Activated naive CD8-positive, alpha-beta T cell treated with anti-CD3 and anti-CD28 coated beads, Interleukin-2, amount 10 ng/mL, durations not matched to agents 7 days and 5 days (primary cell): Measurements from ENCODE around the gene HDHD5. TPM values are rescaled to one million over a fixed set of nuclear protein-coding genes. Genes with fewer than 3 reads are reported as not detected.

Experiments used
- ATAC-seq: fragments of 150-1000 bp; cut with Tn5 transposase; one replicate; pipeline ENCODE4 v1.10.0; 2021; ENCODE audit warnings: low read depth, moderate library complexity
- POLR2A ChIA-PET: fragments of 350-600 bp; sonication (Branson Sonifier 250); formaldehyde crosslinking; loops from one replicate; lab custom pipeline; 2021; ENCODE audit warnings: antibody characterized with exemption; lab: Charles Lee
- DNase-seq: peaks from one replicate; pipeline ENCODE4 v3.0.0; 2021
- H3K27ac Mint-ChIP-seq: one replicate; pipeline ENCODE4 v1.8.0; 2022; ENCODE audit warnings: mild to moderate bottlenecking, mixed read lengths
- H3K27me3 Mint-ChIP-seq: one replicate; pipeline ENCODE4 v1.8.0; 2022; ENCODE audit warnings: mild to moderate bottlenecking, moderate library complexity, mixed read lengths
- H3K36me3 Mint-ChIP-seq: one replicate; pipeline ENCODE4 v1.8.0; 2021; ENCODE audit warnings: mild to moderate bottlenecking, mixed read lengths
- H3K4me1 Mint-ChIP-seq: one replicate; pipeline ENCODE4 v1.8.0; 2021; ENCODE audit warnings: mixed read lengths
- H3K4me3 Mint-ChIP-seq: one replicate; pipeline ENCODE4 v1.8.0; 2022; ENCODE audit warnings: mild to moderate bottlenecking, moderate library complexity, mixed read lengths
- H3K9me3 Mint-ChIP-seq: one replicate; pipeline ENCODE4 v1.8.0; 2021; ENCODE audit warnings: mixed read lengths
- total RNA-seq, 2 experiments: library from RNA; stranded (reverse); gene quantifications; one replicate each; pipeline ENCODE4 v1.2.3, GENCODE V29; 2021

HDHD5 gene
- total RNA-seq, 2 experiments from 2014 or later = 33.7 to 34.7 TPM

DNA sequence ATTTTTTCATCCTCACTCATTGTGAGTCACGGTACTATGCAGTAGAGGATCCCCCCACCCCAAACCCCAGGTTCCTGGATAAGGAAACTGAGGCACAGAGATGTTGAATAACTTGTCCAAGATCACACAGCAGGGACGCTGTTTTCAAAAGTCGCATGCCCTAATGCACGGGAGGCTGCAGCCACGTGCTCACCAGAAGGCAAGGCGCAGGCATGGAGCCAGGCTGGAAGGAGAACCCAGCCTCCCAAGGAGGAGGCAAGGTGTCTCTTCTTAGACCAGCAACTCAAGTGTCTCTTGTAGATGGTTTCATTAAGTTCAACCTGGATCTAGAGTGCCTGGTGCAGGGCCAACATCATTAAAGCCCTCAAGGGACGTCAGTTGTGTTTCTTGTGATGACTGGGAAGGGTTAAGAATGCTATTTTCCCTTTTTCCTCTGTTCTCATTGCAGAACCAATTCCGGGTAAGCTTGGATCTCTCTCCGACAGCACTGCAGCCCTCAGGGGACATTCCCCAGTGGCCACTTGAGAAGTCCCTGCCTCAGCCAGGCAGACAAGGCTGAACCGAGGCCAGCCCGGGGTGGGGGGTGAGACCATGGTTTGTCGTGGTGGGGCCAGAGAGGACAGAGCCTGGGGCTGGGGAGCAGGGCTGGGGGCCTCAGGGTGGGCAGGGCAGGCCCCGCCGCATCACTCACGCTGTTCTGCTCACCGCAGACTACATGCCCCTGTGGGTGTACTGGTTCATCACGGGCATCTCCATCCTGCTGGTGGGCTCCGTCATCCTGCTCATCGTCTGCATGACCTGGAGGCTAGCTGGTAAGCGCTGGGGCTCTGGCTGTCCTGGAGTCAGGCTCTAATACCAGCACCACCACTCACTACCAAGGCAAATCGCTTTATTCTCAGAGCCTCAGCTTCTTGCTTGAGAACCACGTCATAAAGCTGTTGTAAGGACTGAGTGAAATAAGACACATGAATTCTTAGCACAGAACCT lies 53.6 kb downstream of the HDHD5 start:
- ATAC-seq = no peak
- Mint-ChIP-seq H3K36me3 (peaks cover 53% of the 10 kb centered on the region), H3K9me3 (no peaks in the 10 kb centered on the region), H3K27ac (peak overlapping the region; percentile 65), H3K4me3 (peak overlapping the region; percentile 37), H3K27me3 (no peaks in the 10 kb centered on the region), H3K4me1 (peaks cover 34% of the 10 kb centered on the region)
- POLR2A ChIA-PET = interaction anchor here (0.8 to 3.1 kb wide), 4 partner anchors 8 to 61 kb away, joined by 3 to 18 read pairs (median 4); no protein-coding TSS in a partner anchor
- no peak for DNase-seq

DNA sequence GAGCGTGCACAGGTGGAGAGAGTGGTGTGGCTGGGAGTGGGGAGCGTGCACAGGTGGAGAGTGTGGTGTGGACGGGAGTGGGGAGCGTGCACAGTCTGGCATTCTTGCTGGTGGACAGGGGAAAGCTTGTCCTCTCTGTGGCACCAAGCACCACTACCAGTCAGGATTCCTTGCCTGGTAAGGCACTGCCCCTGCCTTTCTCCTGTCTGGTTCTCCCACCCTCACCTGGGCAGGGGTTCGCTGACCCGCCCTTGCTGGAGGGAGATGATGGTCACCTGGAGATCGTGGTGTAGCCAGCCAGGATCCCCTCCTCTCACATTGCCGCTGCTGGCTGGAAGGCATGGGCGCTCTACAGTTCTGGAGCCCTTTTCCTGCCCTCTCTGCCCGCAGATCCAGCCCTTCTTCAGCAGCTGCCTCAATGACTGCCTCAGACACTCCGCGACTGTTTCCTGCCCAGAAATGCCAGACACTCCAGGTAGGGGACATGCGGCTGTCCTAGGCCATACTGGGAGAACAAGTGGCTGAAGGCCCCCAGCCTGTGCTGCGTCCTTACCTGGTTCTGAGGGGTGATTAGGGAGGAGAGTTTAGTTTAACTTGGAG lies 54.6 kb downstream of the HDHD5 start:
- ATAC-seq (no peak), DNase-seq (no peak)
- H3K36me3 Mint-ChIP-seq = peaks cover 57% of the 10 kb centered on the region
- POLR2A ChIA-PET = no interaction called here
- H3K4me1 Mint-ChIP-seq = peaks cover 43% of the 10 kb centered on the region
- H3K9me3 Mint-ChIP-seq = no peaks in the 10 kb centered on the region
- peak overlapping the region; percentile 42 for H3K27ac Mint-ChIP-seq
- H3K4me3 Mint-ChIP-seq = no peak overlapping the region
- no peaks in the 10 kb centered on the region for H3K27me3 Mint-ChIP-seq

DNA sequence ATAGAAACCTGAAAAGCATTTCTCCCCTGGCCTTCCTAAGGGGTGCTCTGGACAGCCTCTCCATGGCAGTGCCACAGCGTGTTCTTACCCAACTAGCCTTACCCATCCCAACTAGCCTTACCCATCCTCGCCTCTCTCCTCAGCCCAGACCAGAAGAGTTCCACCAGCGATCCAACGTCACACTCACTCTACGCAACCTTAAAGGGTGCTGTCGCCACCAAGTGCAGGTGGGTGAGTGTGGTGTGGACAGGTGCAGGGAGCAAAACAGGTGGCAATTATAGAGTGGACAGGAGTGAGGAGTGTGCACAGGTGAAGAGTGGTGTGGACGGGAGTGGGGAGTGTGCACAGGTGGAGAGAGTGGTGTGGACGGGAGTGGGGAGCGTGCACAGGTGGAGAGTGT lies 55.7 kb downstream of the HDHD5 start:
- no peaks in the 10 kb centered on the region for H3K27me3 Mint-ChIP-seq
- H3K27ac Mint-ChIP-seq = no peak overlapping the region
- H3K4me3 Mint-ChIP-seq = no peak overlapping the region
- peaks cover 65% of the 10 kb centered on the region for H3K36me3 Mint-ChIP-seq
- POLR2A ChIA-PET = no interaction called here
- DNase-seq (no peak), ATAC-seq (no peak)
- no peaks in the 10 kb centered on the region for H3K9me3 Mint-ChIP-seq
- H3K4me1 Mint-ChIP-seq = peaks cover 53% of the 10 kb centered on the region

DNA sequence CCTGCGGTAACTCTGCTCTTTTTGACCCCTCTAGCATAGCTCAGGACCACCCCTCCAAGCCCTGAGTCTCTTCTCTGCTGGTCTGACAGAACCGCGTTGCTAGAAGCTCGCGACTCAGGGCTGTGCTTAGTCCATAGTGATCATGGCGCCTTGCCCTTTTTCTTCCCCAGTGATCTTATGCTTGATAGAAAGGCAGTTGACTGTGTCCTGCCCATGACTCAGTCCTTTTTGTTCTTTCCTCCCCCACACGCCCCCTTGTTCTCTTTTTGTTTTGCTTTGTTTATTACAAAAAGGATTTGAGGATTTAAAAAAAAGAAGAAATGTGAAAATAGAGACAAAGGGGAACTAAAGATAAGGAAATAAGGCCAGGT lies 56.8 kb downstream of the HDHD5 start:
- DNase-seq = no peak
- POLR2A ChIA-PET = no interaction called here
- Mint-ChIP-seq H3K27ac (no peak overlapping the region), H3K4me1 (peaks cover 57% of the 10 kb centered on the region), H3K9me3 (no peaks in the 10 kb centered on the region), H3K27me3 (no peaks in the 10 kb centered on the region), H3K4me3 (no peak overlapping the region), H3K36me3 (peaks cover 63% of the 10 kb centered on the region)
- no peak for ATAC-seq

DNA sequence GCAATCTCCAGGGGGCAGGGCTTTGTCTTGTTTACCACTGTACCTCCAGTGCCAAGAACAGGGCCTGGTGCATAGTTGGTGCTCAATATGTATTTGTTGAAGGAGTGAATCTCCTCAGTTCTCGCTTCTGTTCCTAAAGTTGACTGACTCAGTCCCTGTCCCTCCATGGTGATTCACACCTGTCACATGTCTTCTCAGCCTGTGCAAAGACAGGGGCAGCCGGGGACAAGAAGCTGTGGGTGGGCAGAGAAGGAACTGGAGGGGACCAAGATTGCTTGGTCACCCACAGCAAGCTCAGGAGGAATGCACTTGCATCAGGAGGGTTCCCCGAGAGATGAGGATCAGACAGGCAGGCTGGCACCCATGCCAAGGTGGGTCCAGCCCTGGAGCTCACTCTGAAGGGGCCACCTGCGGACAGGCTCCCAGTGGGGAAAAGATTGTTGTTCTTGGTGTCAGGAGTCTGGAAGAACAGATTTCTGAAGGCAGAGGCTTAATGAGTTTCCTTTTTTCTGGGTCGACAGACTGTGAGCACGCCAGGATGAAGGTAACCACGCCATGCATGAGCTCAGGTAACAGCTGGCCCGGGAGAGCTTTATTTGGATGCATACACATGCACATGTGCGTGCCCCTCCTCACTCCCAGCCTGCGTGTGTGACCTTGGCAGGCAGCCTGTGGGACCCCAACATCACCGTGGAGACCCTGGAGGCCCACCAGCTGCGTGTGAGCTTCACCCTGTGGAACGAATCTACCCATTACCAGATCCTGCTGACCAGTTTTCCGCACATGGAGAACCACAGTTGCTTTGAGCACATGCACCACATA lies 57.4 kb downstream of the HDHD5 start:
- POLR2A ChIA-PET = interaction anchor here (1.0 to 1.1 kb wide), 2 partner anchors 9 to 16 kb away, joined by 3 to 4 read pairs; no protein-coding TSS in a partner anchor
- H3K36me3 Mint-ChIP-seq = peaks cover 62% of the 10 kb centered on the region
- no peak for ATAC-seq
- H3K27me3 Mint-ChIP-seq = no peaks in the 10 kb centered on the region
- DNase-seq = no peak
- H3K27ac Mint-ChIP-seq = no peak overlapping the region
- no peak overlapping the region for H3K4me3 Mint-ChIP-seq
- peaks cover 56% of the 10 kb centered on the region for H3K4me1 Mint-ChIP-seq
- no peaks in the 10 kb centered on the region for H3K9me3 Mint-ChIP-seq

DNA sequence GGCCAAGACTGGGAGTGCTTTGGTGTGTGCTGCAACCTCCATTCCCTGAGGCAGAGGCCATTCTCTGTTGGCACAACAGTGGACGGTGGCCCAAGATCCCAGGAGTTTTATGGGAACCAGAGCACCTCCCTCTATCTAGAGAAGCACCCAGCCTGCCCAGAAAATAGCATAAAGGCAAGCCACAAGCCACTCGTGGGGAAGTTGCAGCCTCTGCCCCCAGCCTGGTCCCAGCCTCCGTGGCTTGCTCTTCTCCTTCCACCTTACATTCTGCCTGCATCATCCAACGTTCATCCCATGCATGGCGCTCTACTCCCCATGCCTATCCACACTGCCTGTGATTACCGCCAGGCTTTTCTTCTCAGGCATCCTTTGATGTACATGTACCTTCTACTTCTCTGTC lies 58.5 kb downstream of the HDHD5 start:
- Mint-ChIP-seq H3K36me3 (peaks cover 58% of the 10 kb centered on the region), H3K4me1 (peaks cover 50% of the 10 kb centered on the region), H3K27me3 (no peaks in the 10 kb centered on the region), H3K27ac (peak overlapping the region; percentile 49), H3K9me3 (no peaks in the 10 kb centered on the region), H3K4me3 (no peak overlapping the region)
- no peak for DNase-seq
- no peak for ATAC-seq
- POLR2A ChIA-PET = no interaction called here

DNA sequence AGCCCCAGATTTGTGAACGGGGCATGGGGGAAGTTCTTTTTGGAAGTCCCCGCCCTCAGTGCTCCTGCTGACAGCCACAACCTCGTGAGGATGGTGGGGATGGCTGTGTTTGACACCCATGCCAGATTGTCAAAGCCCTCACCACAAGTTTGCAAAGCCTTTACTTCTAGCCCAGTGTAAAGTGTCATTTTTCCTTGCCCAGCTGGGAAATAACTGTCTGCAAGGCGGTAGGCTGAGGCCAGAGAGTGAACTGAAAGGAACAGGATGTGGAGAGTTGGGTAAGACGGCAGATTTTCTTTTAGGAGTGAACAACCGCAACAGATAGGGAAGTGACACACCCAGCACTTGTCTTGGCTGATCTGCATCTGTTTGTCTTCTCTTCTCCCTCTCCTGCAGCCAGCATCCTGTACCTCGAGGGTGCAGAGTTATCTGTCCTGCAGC lies 60.7 kb downstream of the HDHD5 start:
- Mint-ChIP-seq H3K36me3 (peaks cover 49% of the 10 kb centered on the region), H3K9me3 (no peaks in the 10 kb centered on the region), H3K27ac (peak overlapping the region; percentile 80), H3K4me1 (peaks cover 58% of the 10 kb centered on the region), H3K4me3 (peak overlapping the region; percentile 56), H3K27me3 (no peaks in the 10 kb centered on the region)
- DNase-seq = no peak
- ATAC-seq = peak; percentile 87
- POLR2A ChIA-PET = interaction anchor here (1.3 to 2.4 kb wide), 4 partner anchors 10 to 19 kb away, joined by 4 to 11 read pairs (median 10); no protein-coding TSS in a partner anchor

DNA sequence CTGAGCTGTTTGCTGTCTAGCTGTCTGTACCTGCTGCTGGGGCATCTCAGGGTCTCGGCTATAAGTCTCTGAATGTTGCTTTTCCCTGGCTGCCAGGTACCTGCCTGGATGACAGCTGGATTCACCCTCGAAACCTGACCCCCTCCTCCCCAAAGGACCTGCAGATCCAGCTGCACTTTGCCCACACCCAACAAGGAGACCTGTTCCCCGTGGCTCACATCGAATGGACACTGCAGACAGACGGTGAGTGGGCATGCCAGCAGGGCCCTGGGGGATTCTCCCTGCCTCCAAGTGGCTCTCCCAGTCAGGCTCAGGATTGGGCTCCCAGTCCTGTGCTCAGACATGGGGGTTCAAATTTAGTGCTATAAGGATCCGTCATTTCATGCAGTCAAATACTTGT lies 61.4 kb downstream of the HDHD5 start:
- Mint-ChIP-seq H3K9me3 (no peaks in the 10 kb centered on the region), H3K4me1 (peaks cover 60% of the 10 kb centered on the region), H3K27ac (peak overlapping the region; percentile 56), H3K27me3 (no peaks in the 10 kb centered on the region), H3K4me3 (peak overlapping the region; percentile 56), H3K36me3 (peaks cover 45% of the 10 kb centered on the region)
- no peak for DNase-seq
- POLR2A ChIA-PET = interaction anchor here (0.8 to 2.4 kb wide), 6 partner anchors 9 to 20 kb away, joined by 3 to 11 read pairs (median 8); no protein-coding TSS in a partner anchor
- ATAC-seq = no peak

DNA sequence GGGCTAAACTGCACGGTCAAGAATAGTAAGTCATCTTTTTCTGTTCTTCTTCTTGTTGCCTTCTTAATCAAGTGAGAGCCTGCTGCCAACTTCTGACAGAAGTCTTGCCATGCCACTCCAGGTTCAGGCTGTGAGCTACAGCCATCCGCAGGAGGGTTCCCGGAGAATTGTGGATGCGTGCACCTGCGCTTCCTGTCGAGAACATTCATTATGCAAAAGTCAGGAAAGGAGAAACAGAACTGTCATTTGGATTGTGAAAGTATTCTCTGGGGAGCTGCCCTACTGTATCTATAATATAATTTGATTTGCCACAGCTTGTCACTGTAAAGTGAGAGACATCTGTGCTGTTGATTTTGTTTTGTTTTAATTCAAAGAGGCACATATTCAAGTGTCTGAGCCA lies 62.0 kb downstream of the HDHD5 start:
- peaks cover 41% of the 10 kb centered on the region for H3K36me3 Mint-ChIP-seq
- DNase-seq = peak; percentile 4
- peaks cover 58% of the 10 kb centered on the region for H3K4me1 Mint-ChIP-seq
- no peaks in the 10 kb centered on the region for H3K27me3 Mint-ChIP-seq
- POLR2A ChIA-PET = interaction anchor here (0.8 to 2.4 kb wide), 3 partner anchors 9 to 14 kb away, joined by 3 to 11 read pairs (median 5); no protein-coding TSS in a partner anchor
- peak overlapping the region; percentile 30 for H3K27ac Mint-ChIP-seq
- H3K9me3 Mint-ChIP-seq = no peaks in the 10 kb centered on the region
- no peak for ATAC-seq
- H3K4me3 Mint-ChIP-seq = no peak overlapping the region

DNA sequence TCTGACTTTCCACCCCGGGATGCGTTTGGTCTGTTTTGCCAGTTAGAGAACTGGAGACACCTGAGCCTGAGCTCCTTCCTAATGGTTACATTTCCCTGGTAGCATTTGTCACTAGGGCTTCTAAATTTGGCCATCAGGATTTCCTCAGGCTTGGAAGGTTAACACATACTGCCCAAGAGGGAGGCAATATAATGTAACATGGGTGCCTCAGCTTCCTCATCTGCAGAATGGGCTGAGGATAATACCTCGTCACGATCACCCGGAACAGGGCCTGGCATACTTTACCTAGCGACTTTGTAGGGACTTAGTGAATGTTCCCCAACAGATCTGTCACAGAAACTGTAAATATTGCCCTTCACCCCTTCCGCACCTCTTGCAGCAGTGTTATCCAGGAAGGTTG lies 63.0 kb downstream of the HDHD5 start:
- ATAC-seq = no peak
- Mint-ChIP-seq H3K27ac (no peak overlapping the region), H3K27me3 (no peaks in the 10 kb centered on the region), H3K4me1 (peaks cover 61% of the 10 kb centered on the region), H3K9me3 (no peaks in the 10 kb centered on the region), H3K4me3 (no peak overlapping the region), H3K36me3 (peaks cover 32% of the 10 kb centered on the region)
- POLR2A ChIA-PET = interaction anchor here (0.9 to 1.4 kb wide), 2 partner anchors 9 to 20 kb away, joined by 4 read pairs; no protein-coding TSS in a partner anchor
- DNase-seq = no peak

DNA sequence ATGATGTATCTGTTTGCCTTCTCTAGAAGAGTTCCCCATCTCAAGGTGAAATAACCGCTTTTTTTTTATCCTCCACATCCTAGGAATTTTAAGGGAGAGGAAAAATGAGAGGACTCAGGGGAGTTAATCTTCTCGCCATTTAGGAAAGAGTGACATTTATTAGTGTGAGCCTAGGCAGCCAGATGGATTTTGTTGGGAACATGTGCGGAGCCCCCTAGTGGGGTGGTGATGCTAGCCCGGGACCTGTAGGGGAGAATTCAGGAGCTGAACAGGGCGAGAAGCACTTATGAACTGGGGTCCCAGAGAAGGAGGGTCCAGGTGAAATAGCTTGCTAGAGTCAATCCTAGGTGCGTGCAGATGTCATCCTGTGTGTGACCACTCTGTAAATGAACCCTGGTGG lies 63.5 kb downstream of the HDHD5 start:
- DNase-seq (peak; percentile 15), ATAC-seq (no peak)
- Mint-ChIP-seq H3K9me3 (no peaks in the 10 kb centered on the region), H3K27ac (no peak overlapping the region), H3K27me3 (no peaks in the 10 kb centered on the region), H3K4me1 (peaks cover 62% of the 10 kb centered on the region), H3K4me3 (no peak overlapping the region), H3K36me3 (peaks cover 31% of the 10 kb centered on the region)
- POLR2A ChIA-PET = interaction anchor here (0.6 to 1.4 kb wide), 3 partner anchors 9 to 97 kb away, joined by 4 read pairs; no protein-coding TSS in a partner anchor

DNA sequence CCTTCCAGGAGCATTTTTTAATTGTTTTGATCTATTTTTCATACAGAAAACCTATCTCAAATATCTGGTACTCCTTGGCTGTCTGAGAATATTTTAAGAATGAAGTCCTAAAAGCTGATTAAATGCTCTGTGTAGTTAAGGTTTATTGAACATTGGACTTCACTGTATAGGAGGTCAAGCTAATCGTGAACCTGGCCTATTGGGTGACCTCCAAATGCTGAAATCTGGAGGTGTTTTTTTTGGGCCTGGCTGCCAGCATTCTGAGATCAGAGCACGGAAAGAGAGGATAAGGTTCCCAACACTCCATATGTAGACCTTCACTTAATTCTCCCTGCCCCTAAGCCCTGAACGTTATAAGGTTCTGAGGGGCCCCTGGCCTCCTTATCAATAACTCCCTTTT lies 66.0 kb downstream of the HDHD5 start:
- ATAC-seq (no peak), DNase-seq (no peak)
- no peaks in the 10 kb centered on the region for H3K27me3 Mint-ChIP-seq
- H3K4me3 Mint-ChIP-seq = no peak overlapping the region
- no peak overlapping the region for H3K27ac Mint-ChIP-seq
- POLR2A ChIA-PET = interaction anchor here (1.6 kb wide), 1 partner anchor 14 kb away, joined by 6 read pairs; no protein-coding TSS in a partner anchor
- H3K36me3 Mint-ChIP-seq = peaks cover 20% of the 10 kb centered on the region
- H3K4me1 Mint-ChIP-seq = peaks cover 53% of the 10 kb centered on the region
- no peaks in the 10 kb centered on the region for H3K9me3 Mint-ChIP-seq
